ENCODE data around the gene RNF126.

- TF ChIP-seq ARNT (IDR thresholded peaks at IDR 0.05): no peak
- TF ChIP-seq SP1 (IDR thresholded peaks at IDR 0.05): no peak
- TF ChIP-seq TARDBP (IDR thresholded peaks at IDR 0.05): no peak
- TF ChIP-seq ZNF384 (IDR thresholded peaks at IDR 0.05): no peak
- no peak for TF ChIP-seq HDGF (IDR thresholded peaks at IDR 0.05; ENCODE audit: borderline replicate concordance)
- TF ChIP-seq LEF1 (IDR thresholded peaks at IDR 0.05; ENCODE audit: borderline replicate concordance): no peak
Measured at GRCh38 chr19:601790-602189, 61.2 kb downstream of the RNF126 start.
